ENCODE data around the gene FNIP1. TPM values are rescaled to one million over a fixed set of nuclear protein-coding genes. Genes with fewer than 3 reads are reported as not detected.
"Not testable (repeated sequence)": the region's sequence is repeated elsewhere in the genome, so short reads cannot be mapped to it uniquely, and the experiment has no call there.

Gene FNIP1
- 10 to 100 TPM; 24.3 to 54.9 (median 40.8) TPM for total RNA-seq

DNA sequence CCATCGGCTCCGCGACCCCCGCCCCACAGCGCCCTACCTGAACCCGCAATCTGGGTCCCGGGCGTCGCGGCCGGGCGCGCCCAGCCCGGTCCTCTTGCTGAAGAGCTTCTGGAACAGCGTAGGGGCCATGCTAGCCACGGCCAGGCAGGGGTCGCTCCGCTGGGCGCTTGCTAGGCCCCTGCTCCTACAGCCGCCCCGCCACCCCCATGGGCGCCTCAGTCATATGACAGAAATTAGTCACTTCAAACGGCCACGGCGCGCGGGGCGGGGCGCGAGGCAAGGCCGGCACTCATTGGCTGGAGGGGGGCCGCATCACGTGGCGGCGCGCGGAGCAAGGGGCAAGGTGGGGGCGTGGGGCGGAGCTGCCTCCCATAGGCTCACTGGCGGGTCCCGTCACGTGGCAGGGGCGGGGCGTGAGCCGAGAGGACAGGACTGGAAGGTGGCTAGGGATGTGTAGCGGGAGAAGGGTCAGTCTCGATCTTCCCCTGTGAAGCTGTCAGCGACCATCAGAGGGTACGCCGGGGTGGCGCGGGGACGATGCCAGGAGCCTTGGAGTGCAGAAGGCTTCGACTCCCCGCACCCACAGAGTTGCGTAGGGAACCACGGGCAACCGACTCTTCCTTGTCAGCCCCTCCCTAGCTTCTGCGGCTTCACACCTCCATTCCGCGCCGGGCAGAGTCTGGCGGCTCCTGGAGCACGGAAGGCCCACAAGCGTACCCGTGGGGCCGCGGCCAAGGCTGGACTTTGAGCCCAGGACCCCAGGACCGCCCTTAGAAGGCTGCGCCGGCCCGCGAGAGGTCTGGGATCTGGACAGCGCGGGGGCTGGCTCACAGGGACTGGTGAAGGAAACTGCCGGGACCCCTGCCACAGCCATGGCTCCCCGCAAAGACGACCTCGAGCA is at the start of gene FNIP1:
Gene FNIP1, minus strand, starts transcription at position 225 of the 901 bp plus-strand sequence. Its CDS starts 96 bp downstream, at position 129.
- Histone ChIP-seq H3K4me1 (peaks cover 15 to 36% (median 19%) of the 10 kb centered on the region in 4 donors), H3K4me3 (peak within 1 kb of the TSS; percentile 83 to 96 (median 90)), H3K27ac (peak within 1 kb of the TSS; percentile 98 to 99 (median 98)), H3K36me3 (no peaks in the 10 kb centered on the region), H3K27me3 (no peaks in the 10 kb centered on the region), H3K9me3 (no peaks in the 10 kb centered on the region)
- in situ Hi-C loops (cut with MboI; ENCODE audit: low pct_ligation_motif_present in 1 of 4, low pct_unique_long_range_greater_than_20kb in 1 of 4, low sequenced_read_pairs in 3 of 4) (loop anchor here in 2 of 4 donors (10.0 kb wide), 1 partner anchor 162 kb away; the partner anchor contains the start of gene RAPGEF6 (in 2 of the 2)), intact Hi-C loops (cut with DNase I; ENCODE audit: low total_unique reads) (no loop called here)
- DNase-seq, result peak; percentile 100
- WGBS, 2 donors (ENCODE audit: low coverage in 1 of 2), result 0 to 1% methylated on average over 10 to 54 of the region's 79 CpGs
- peak in 1 of 5 experiments; percentile 27 for TF ChIP-seq CTCF (IDR thresholded peaks at IDR 0.05)
- peak; percentile 96 to 98 (median 97) for TF ChIP-seq POLR2AphosphoS5 (IDR thresholded peaks at IDR 0.05)
- TF ChIP-seq EP300 (IDR thresholded peaks at IDR 0.05; ENCODE audit: low read depth), result peak; percentile 54
- peak; percentile 96 for TF ChIP-seq POLR2A (IDR thresholded peaks at IDR 0.05)

DNA sequence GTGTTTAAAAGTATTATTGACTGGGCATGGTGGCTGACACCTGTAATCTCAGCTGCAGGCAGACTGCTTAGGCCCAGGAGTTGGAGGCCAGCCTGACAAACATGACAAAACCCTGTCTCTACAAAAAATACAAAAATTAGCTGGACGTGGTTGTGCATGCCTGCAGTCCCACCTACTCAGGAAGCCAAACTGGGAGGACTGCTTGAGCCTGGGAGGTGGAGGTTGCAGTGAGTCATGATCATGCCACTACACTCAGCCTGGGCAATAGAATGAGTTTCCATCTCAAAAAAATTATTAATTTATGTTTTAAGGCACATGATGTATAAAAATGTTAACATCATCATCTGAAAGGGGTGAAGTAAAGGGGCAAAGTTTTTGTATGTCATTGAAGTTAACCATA is 49.7 kb upstream of the FNIP1 start:
- no peak for DNase-seq
- in situ Hi-C loops (cut with MboI; ENCODE audit: low pct_ligation_motif_present in 1 of 4, low pct_unique_long_range_greater_than_20kb in 1 of 4, low sequenced_read_pairs in 3 of 4) (no loop called here), intact Hi-C loops (cut with DNase I; ENCODE audit: low total_unique reads) (no loop called here)
- H3K4me3 ChIP-seq, result no peak overlapping the region
- no peaks in the 10 kb centered on the region for H3K36me3 ChIP-seq
- H3K9me3 ChIP-seq, result peaks cover 24 to 26% of the 10 kb centered on the region in 2 donors
- H3K27ac ChIP-seq, result no peak overlapping the region
- TF ChIP-seq POLR2AphosphoS5 (IDR thresholded peaks at IDR 0.05), result no peak
- TF ChIP-seq POLR2A (IDR thresholded peaks at IDR 0.05), result no peak
- no peak for TF ChIP-seq EP300 (IDR thresholded peaks at IDR 0.05; ENCODE audit: low read depth)
- no peak for TF ChIP-seq CTCF (IDR thresholded peaks at IDR 0.05)
- WGBS, 2 donors (ENCODE audit: low coverage in 1 of 2), result 13 to 58% methylated on average over 1 of the region's 1 CpG
- no peaks in the 10 kb centered on the region for H3K4me1 ChIP-seq
- no peaks in the 10 kb centered on the region for H3K27me3 ChIP-seq

DNA sequence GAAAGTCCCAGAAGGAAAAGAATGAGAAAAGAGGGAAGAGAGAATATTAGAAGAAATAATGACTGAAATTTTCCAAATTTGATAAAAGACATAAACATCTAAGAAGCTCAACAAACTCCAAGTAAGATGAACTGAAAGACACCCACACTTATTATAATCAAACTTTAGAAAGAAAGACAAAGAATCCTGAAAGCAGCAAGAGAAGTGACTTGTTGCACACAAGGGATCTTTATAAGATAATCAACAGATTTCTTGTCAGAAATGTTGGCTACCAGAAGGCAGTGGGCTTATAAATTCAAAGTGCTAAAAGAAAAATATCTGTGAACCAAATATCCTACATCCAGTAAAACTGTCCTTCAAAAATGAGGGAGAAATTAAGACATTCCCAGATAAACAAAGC is 49.0 kb upstream of the FNIP1 start:
- intact Hi-C loops (cut with DNase I; ENCODE audit: low total_unique reads) (no loop called here), in situ Hi-C loops (cut with MboI; ENCODE audit: low pct_ligation_motif_present in 1 of 4, low pct_unique_long_range_greater_than_20kb in 1 of 4, low sequenced_read_pairs in 3 of 4) (no loop called here)
- Histone ChIP-seq H3K27ac (no peak overlapping the region), H3K4me1 (no peaks in the 10 kb centered on the region), H3K27me3 (no peaks in the 10 kb centered on the region), H3K4me3 (no peak overlapping the region), H3K9me3 (peaks cover 24 to 26% of the 10 kb centered on the region in 2 donors), H3K36me3 (no peaks in the 10 kb centered on the region)
- no peak for DNase-seq
- no peak for TF ChIP-seq POLR2A (IDR thresholded peaks at IDR 0.05)
- TF ChIP-seq CTCF (IDR thresholded peaks at IDR 0.05), result no peak
- TF ChIP-seq EP300 (IDR thresholded peaks at IDR 0.05; ENCODE audit: low read depth), result no peak
- no peak for TF ChIP-seq POLR2AphosphoS5 (IDR thresholded peaks at IDR 0.05)

DNA sequence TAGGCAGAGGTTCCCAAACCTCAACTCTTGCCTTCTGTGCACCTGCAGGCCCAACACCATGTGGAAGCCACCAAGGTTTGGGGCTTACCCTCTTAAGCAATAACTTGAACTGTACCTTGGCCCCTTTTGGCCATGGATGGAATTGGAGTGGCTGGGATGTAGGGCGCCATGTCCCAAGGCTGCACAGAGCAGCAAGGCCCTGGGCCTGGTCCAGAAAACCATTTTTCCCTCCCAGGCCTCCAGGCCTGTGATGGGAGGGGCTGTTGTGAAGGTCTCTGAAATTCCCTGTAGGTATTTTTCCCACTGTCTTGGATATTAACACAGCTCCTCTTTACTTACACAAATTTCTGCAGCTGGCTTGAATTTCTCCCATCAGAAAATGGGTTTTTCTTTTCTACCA is 46.2 kb upstream of the FNIP1 start:
- DNase-seq; intact Hi-C loops (cut with DNase I; ENCODE audit: low total_unique reads); H3K27me3 ChIP-seq; H3K27ac ChIP-seq; H3K36me3 ChIP-seq; in situ Hi-C loops (cut with MboI; ENCODE audit: low pct_ligation_motif_present in 1 of 4, low pct_unique_long_range_greater_than_20kb in 1 of 4, low sequenced_read_pairs in 3 of 4); H3K4me1 ChIP-seq; H3K4me3 ChIP-seq: not testable (repeated sequence)
- WGBS, 2 donors (ENCODE audit: low coverage in 1 of 2), result 93% methylated on average over 1 of the region's 1 CpG; no CpG with 5 or more reads in 1 of the 2 donors
- H3K9me3 ChIP-seq, result peaks cover 12 to 15% of the 10 kb centered on the region in 2 donors

- H3K27ac ChIP-seq; DNase-seq; in situ Hi-C loops (cut with MboI; ENCODE audit: low pct_ligation_motif_present in 1 of 4, low pct_unique_long_range_greater_than_20kb in 1 of 4, low sequenced_read_pairs in 3 of 4); H3K4me3 ChIP-seq; H3K27me3 ChIP-seq; H3K4me1 ChIP-seq; intact Hi-C loops (cut with DNase I; ENCODE audit: low total_unique reads); H3K36me3 ChIP-seq; H3K9me3 ChIP-seq: not testable (repeated sequence)
- 100% methylated on average over 2 of the region's 2 CpGs; no CpG with 5 or more reads in 1 of the 2 donors for WGBS, 2 donors (ENCODE audit: low coverage in 1 of 2)
Measured at GRCh38 chr5:131832702-131833101, 35.9 kb upstream of the FNIP1 start.

Measured in transverse colon (tissue), 4 donors.